Colon (tissue), 2 donors: ENCODE results near the gene PLPPR1.

ENCODE experiments used
- FAIRE-seq: peaks from 2 replicates; lab custom pipeline; 2012; peaks lifted over from hg19 to GRCh38; lab: Jason Lieb, UNC
- donor health status: control.
- donor health status: control.

The PLPPR1 gene

GRCh38 chr9:101047848-101048397, 19.4 kb downstream of the PLPPR1 start:
- no peak for FAIRE-seq

- no peak for FAIRE-seq
Measured at GRCh38 chr9:101050650-101051049, 22.1 kb downstream of the PLPPR1 start.

- no peak for FAIRE-seq
Measured at GRCh38 chr9:101054657-101055056, 26.1 kb downstream of the PLPPR1 start.

- FAIRE-seq: no peak
Measured at GRCh38 chr9:101055516-101055915, 27.0 kb downstream of the PLPPR1 start.

GRCh38 chr9:101062686-101063085, 34.2 kb downstream of the PLPPR1 start:
- no peak for FAIRE-seq

GRCh38 chr9:101063192-101063591, 34.7 kb downstream of the PLPPR1 start:
- FAIRE-seq: no peak

- no peak for FAIRE-seq
Measured at GRCh38 chr9:101064206-101064605, 35.7 kb downstream of the PLPPR1 start.

GRCh38 chr9:101065930-101066329, 37.4 kb downstream of the PLPPR1 start:
- no peak for FAIRE-seq

GRCh38 chr9:101068696-101069095, 40.2 kb downstream of the PLPPR1 start:
- FAIRE-seq: no peak

GRCh38 chr9:101072259-101072658, 43.7 kb downstream of the PLPPR1 start:
- FAIRE-seq: no peak

- no peak for FAIRE-seq
Measured at GRCh38 chr9:101073122-101073521, 44.6 kb downstream of the PLPPR1 start.

GRCh38 chr9:101081641-101082040, 53.1 kb downstream of the PLPPR1 start:
- no peak for FAIRE-seq

- no peak for FAIRE-seq
Measured at GRCh38 chr9:101083448-101084202, 55.1 kb downstream of the PLPPR1 start.

- FAIRE-seq: no peak
Measured at GRCh38 chr9:101087426-101087825, 58.9 kb downstream of the PLPPR1 start.

GRCh38 chr9:101092922-101093321, 64.4 kb downstream of the PLPPR1 start:
- FAIRE-seq: no peak

GRCh38 chr9:101093620-101094019, 65.1 kb downstream of the PLPPR1 start:
- FAIRE-seq: no peak

GRCh38 chr9:101094686-101095085, 66.2 kb downstream of the PLPPR1 start:
- no peak for FAIRE-seq

- no peak for FAIRE-seq
Measured at GRCh38 chr9:101097210-101097609, 68.7 kb downstream of the PLPPR1 start.

GRCh38 chr9:101098392-101098791, 69.9 kb downstream of the PLPPR1 start:
- no peak for FAIRE-seq

- FAIRE-seq: no peak
Measured at GRCh38 chr9:101114317-101114716, 85.8 kb downstream of the PLPPR1 start.

GRCh38 chr9:101115102-101115501, 86.6 kb downstream of the PLPPR1 start:
- no peak for FAIRE-seq

GRCh38 chr9:101117161-101117560, 88.6 kb downstream of the PLPPR1 start:
- FAIRE-seq: no peak

- no peak for FAIRE-seq
Measured at GRCh38 chr9:101119206-101119819, 90.8 kb downstream of the PLPPR1 start.
